Right lobe of liver (tissue), 6 donors: ENCODE results near the gene PRXL2A. TPM values are rescaled to one million over a fixed set of nuclear protein-coding genes. Genes with fewer than 3 reads are reported as not detected.

Experiments
- ATAC-seq, 4 donors: fragments of 200-7000 bp; cut with Tn5 transposase; one replicate each; pipeline ENCODE4 v1.9.1; 2020; ENCODE audit warnings: mild to moderate bottlenecking in 4 of 4, moderate library complexity in 4 of 4
- DNase-seq, 3 donors: peaks; one replicate each; pipeline ENCODE4 v3.0.0-alpha.2; 2020
- H3K27ac ChIP-seq, 3 donors: fragments of 200-600 bp; one replicate each; pipeline ENCODE4 v1.8.0; 2022
- H3K27me3 ChIP-seq, 2 donors: fragments of 200-600 bp; one replicate each; pipeline ENCODE4 v1.8.0; 2022
- H3K36me3 ChIP-seq, 4 donors: fragments of 200-600 bp; sonication (generic) in 1 of 4; one replicate each; pipeline versions ENCODE4 v1.5.1 to v1.8.0; 2017 to 2022; ENCODE audit warnings: control low read depth in 1 of 4
- H3K4me1 ChIP-seq, 4 donors: fragments of 200-600 bp; sonication (generic) in 1 of 4; one replicate each; pipeline versions ENCODE4 v1.5.1 to v1.8.0; 2017 to 2022; ENCODE audit warnings: control low read depth in 1 of 4
- H3K4me3 ChIP-seq, 3 donors: fragments of 200-600 bp; one replicate each; pipeline ENCODE4 v1.8.0; 2022
- H3K9me3 ChIP-seq, 4 donors: fragments of 200-600 bp; sonication (generic) in 1 of 4; one replicate each; pipeline versions ENCODE4 v1.5.1 to v1.8.0; 2017 to 2022; ENCODE audit warnings: control low read depth in 1 of 4
- CTCF ChIP-seq, 4 donors: fragments of 200-600 bp in 3 of 4; fragments of 450-650 bp in 1 of 4; IDR thresholded peaks; one replicate each; pipeline versions ENCODE4 v1.5.1 to v1.8.0; 2016 to 2022; ENCODE audit warnings: antibody characterized with exemption in 4 of 4, mild to moderate bottlenecking in 2 of 4
- POLR2A ChIP-seq: fragments of 450-650 bp; IDR thresholded peaks from one replicate; pipeline ENCODE4 v1.6.1; 2017; ENCODE audit warnings: antibody characterized with exemption, mild to moderate bottlenecking
- WGBS: methylation state at CpG from one replicate; pipeline ENCODE4 v1.1.6; 2018; ENCODE audit warnings: low coverage, low lambda C conversion rate; ENCODE audit not compliant: insufficient coverage; ENCODE audit errors: missing lambda C conversion rate; 5-methylcytosine and 5-hydroxymethylcytosine counted together
- intact Hi-C, 2 donors: fragments of 100-400 bp; cut with DNase I; formaldehyde crosslinking; loops; one replicate each; pipeline versions ENCODE4 v1.11.2 to v1.14.1; 2022
- total RNA-seq, 6 experiments: library from RNA; depleted of rRNA in 2 of 6; stranded (reverse); fragments of >200 nt in 2 of 6; fragmentation: NEBNext Ultra II Directional in 3 of 6; extraction: Animal tissue kit (Norgen Biotek cat#: 25700) in 3 of 6; gene quantifications; one replicate each; pipeline versions ENCODE4 v1.1.0 to v1.2.4, GENCODE V29; 2016 to 2023
- donor health status: DM: no; HTN: yes; CAD: no.
- donor health status: DM: no; HTN: no; CAD: no.
- donor health status: DM: no; HTN: no; CAD: no.
- donor health status: DM: no; HTN: yes; CAD: no.
- donor health status: DM: no; HTN: yes; CAD: no.

Gene PRXL2A
- total RNA-seq, 6 experiments from 2014 or later = 41.3 to 89.8 (median 80.5) TPM

- DNase-seq (no peak), ATAC-seq (no peak)
- Histone ChIP-seq H3K27me3 (no peaks in the 10 kb centered on the region), H3K4me1 (no peaks in the 10 kb centered on the region), H3K27ac (no peak overlapping the region), H3K4me3 (no peak overlapping the region), H3K36me3 (no peaks in the 10 kb centered on the region), H3K9me3 (no peaks in the 10 kb centered on the region)
- intact Hi-C loops = loop anchor here (10.0 kb wide), 1 partner anchor 57 kb away; no protein-coding TSS in a partner anchor
- no peak for TF ChIP-seq CTCF (IDR thresholded peaks at IDR 0.05)
- 80% methylated on average over 2 of the region's 8 CpGs for WGBS
Observed at GRCh38 chr10:80441831-80442230, 33.5 kb downstream of the PRXL2A start.

GRCh38 chr10:80442879-80443278, 34.5 kb downstream of the PRXL2A start:
- DNase-seq = no peak
- H3K4me3 ChIP-seq = no peak overlapping the region
- TF ChIP-seq CTCF (IDR thresholded peaks at IDR 0.05) (no peak), POLR2A (no peak)
- H3K36me3 ChIP-seq = no peaks in the 10 kb centered on the region
- intact Hi-C loops = loop anchor here (10.0 kb wide), 1 partner anchor 58 kb away; no protein-coding TSS in a partner anchor
- no peaks in the 10 kb centered on the region for H3K9me3 ChIP-seq
- no peaks in the 10 kb centered on the region for H3K27me3 ChIP-seq
- H3K27ac ChIP-seq = no peak overlapping the region
- no peak for ATAC-seq
- H3K4me1 ChIP-seq = no peaks in the 10 kb centered on the region
- 54% methylated on average over 2 of the region's 3 CpGs for WGBS

GRCh38 chr10:80443531-80443974, 35.2 kb downstream of the PRXL2A start:
- no peaks in the 10 kb centered on the region for H3K9me3 ChIP-seq
- 36% methylated on average over 6 of the region's 6 CpGs for WGBS
- H3K4me1 ChIP-seq = no peaks in the 10 kb centered on the region
- H3K36me3 ChIP-seq = no peaks in the 10 kb centered on the region
- DNase-seq = no peak
- peak; percentile 80 to 94 (median 89) for ATAC-seq
- H3K27me3 ChIP-seq = no peaks in the 10 kb centered on the region
- no peak for TF ChIP-seq POLR2A
- TF ChIP-seq CTCF (IDR thresholded peaks at IDR 0.05) = peak; percentile 55 to 79 (median 64)
- H3K27ac ChIP-seq = no peak overlapping the region
- intact Hi-C loops = loop anchor here (10.0 kb wide), 1 partner anchor 59 kb away; no protein-coding TSS in a partner anchor
- H3K4me3 ChIP-seq = no peak overlapping the region

GRCh38 chr10:80444124-80444523, 35.8 kb downstream of the PRXL2A start:
- TF ChIP-seq POLR2A (no peak), CTCF (IDR thresholded peaks at IDR 0.05) (no peak)
- DNase-seq (no peak), ATAC-seq (no peak)
- intact Hi-C loops = loop anchor here (10.0 kb wide), 1 partner anchor 59 kb away; no protein-coding TSS in a partner anchor
- Histone ChIP-seq H3K27ac (no peak overlapping the region), H3K4me3 (no peak overlapping the region), H3K36me3 (no peaks in the 10 kb centered on the region), H3K4me1 (no peaks in the 10 kb centered on the region), H3K27me3 (no peaks in the 10 kb centered on the region), H3K9me3 (no peaks in the 10 kb centered on the region)
- 29% methylated on average over 2 of the region's 2 CpGs for WGBS
